HG03097 (cell line): ENCODE results near the gene PNMA8C.
"Not testable (repeated sequence)": the region's sequence is repeated elsewhere in the genome, so short reads cannot be mapped to it uniquely, and the experiment has no call there.

Source experiments
- ATAC-seq: cut with Tn5 transposase; IDR thresholded peaks from one replicate; pipeline ENCODE4 v1.9.1; 2021; ENCODE audit not compliant: unreplicated experiment, low FRiP score

Gene PNMA8C

GRCh38 chr19:46391296-46392251 lies 37.2 kb downstream of the PNMA8C start:
- ATAC-seq = no peak

GRCh38 chr19:46390866-46391265 lies 37.9 kb downstream of the PNMA8C start:
- ATAC-seq = no peak

- ATAC-seq = no peak
Observed at GRCh38 chr19:46390121-46390858, 38.4 kb downstream of the PNMA8C start.

GRCh38 chr19:46388311-46389095 lies 40.2 kb downstream of the PNMA8C start:
- ATAC-seq = no peak

- ATAC-seq = no peak
Observed at GRCh38 chr19:46387713-46388130, 41.0 kb downstream of the PNMA8C start.

GRCh38 chr19:46386996-46387712 lies 41.6 kb downstream of the PNMA8C start:
- ATAC-seq = no peak

- no peak for ATAC-seq
Observed at GRCh38 chr19:46386151-46386550, 42.6 kb downstream of the PNMA8C start.

- ATAC-seq = no peak
Observed at GRCh38 chr19:46385636-46386035, 43.1 kb downstream of the PNMA8C start.

GRCh38 chr19:46384396-46384795 lies 44.3 kb downstream of the PNMA8C start:
- no peak for ATAC-seq

GRCh38 chr19:46383846-46384245 lies 44.9 kb downstream of the PNMA8C start:
- ATAC-seq = no peak

GRCh38 chr19:46383171-46383815 lies 45.4 kb downstream of the PNMA8C start:
- no peak for ATAC-seq

- ATAC-seq = no peak
Observed at GRCh38 chr19:46381756-46382345, 46.9 kb downstream of the PNMA8C start.

- ATAC-seq = no peak
Observed at GRCh38 chr19:46381346-46381745, 47.4 kb downstream of the PNMA8C start.

GRCh38 chr19:46380690-46381089 lies 48.0 kb downstream of the PNMA8C start:
- no peak for ATAC-seq

- ATAC-seq = no peak
Observed at GRCh38 chr19:46378268-46378667, 50.5 kb downstream of the PNMA8C start.

GRCh38 chr19:46376241-46377153 lies 52.2 kb downstream of the PNMA8C start:
- no peak for ATAC-seq

- not testable (repeated sequence) for ATAC-seq
Observed at GRCh38 chr19:46375476-46376067, 53.2 kb downstream of the PNMA8C start.
